Measurements from ENCODE around the gene PILRB.
"Not testable (repeated sequence)": the region's sequence is repeated elsewhere in the genome, so short reads cannot be mapped to it uniquely, and the experiment has no call there.

Gene PILRB

GRCh38 chr7:100370746-100371145 is 12.8 kb downstream of the PILRB start:
- Histone ChIP-seq H3K4me1 (ENCODE audit: control insufficient read depth, insufficient read depth, low read length) (peaks cover 7% of the 10 kb centered on the region), H3K4me2 (ENCODE audit: low read length) (no peak overlapping the region)

GRCh38 chr7:100371561-100372171 is 13.7 kb downstream of the PILRB start:
- no peaks in the 10 kb centered on the region for H3K9me3 ChIP-seq (replicated peaks; ENCODE audit: low read length)
- H3K4me3 ChIP-seq (ENCODE audit: low read length), result no peak overlapping the region
- H3K27me3 ChIP-seq (ENCODE audit: control insufficient read depth, insufficient read depth, low read length), result no peaks in the 10 kb centered on the region
- peaks cover 7% of the 10 kb centered on the region for H3K4me1 ChIP-seq (ENCODE audit: control insufficient read depth, insufficient read depth, low read length)
- no peaks in the 10 kb centered on the region for H3K36me3 ChIP-seq (ENCODE audit: insufficient read depth, low read length)
- H3K4me2 ChIP-seq (ENCODE audit: low read length), result no peak overlapping the region
- no peak overlapping the region for H3K9ac ChIP-seq (ENCODE audit: low read depth, low read length)

More at GRCh38 chr7:100370746-100371145, 12.8 kb downstream of the PILRB start:
- H3K4me3 ChIP-seq (ENCODE audit: low read length), result no peak overlapping the region
- H3K9me3 ChIP-seq (replicated peaks; ENCODE audit: low read length), result no peaks in the 10 kb centered on the region
- no peaks in the 10 kb centered on the region for H3K27me3 ChIP-seq (ENCODE audit: control insufficient read depth, insufficient read depth, low read length)
- no peak overlapping the region for H3K9ac ChIP-seq (ENCODE audit: low read depth, low read length)
- H3K36me3 ChIP-seq (ENCODE audit: insufficient read depth, low read length), result no peaks in the 10 kb centered on the region

GRCh38 chr7:100372256-100372655 is 14.3 kb downstream of the PILRB start:
- Histone ChIP-seq H3K9me3 (replicated peaks; ENCODE audit: low read length) (no peaks in the 10 kb centered on the region), H3K4me1 (ENCODE audit: control insufficient read depth, insufficient read depth, low read length) (peaks cover 7% of the 10 kb centered on the region), H3K9ac (ENCODE audit: low read depth, low read length) (no peak overlapping the region), H3K36me3 (ENCODE audit: insufficient read depth, low read length) (no peaks in the 10 kb centered on the region), H3K27me3 (ENCODE audit: control insufficient read depth, insufficient read depth, low read length) (no peaks in the 10 kb centered on the region), H3K4me2 (ENCODE audit: low read length) (no peak overlapping the region), H3K4me3 (ENCODE audit: low read length) (no peak overlapping the region)

GRCh38 chr7:100372694-100373093 is 14.8 kb downstream of the PILRB start:
- Histone ChIP-seq H3K4me2 (ENCODE audit: low read length) (no peak overlapping the region), H3K27me3 (ENCODE audit: control insufficient read depth, insufficient read depth, low read length) (no peaks in the 10 kb centered on the region), H3K4me3 (ENCODE audit: low read length) (no peak overlapping the region), H3K9ac (ENCODE audit: low read depth, low read length) (no peak overlapping the region), H3K4me1 (ENCODE audit: control insufficient read depth, insufficient read depth, low read length) (peaks cover 7% of the 10 kb centered on the region), H3K36me3 (ENCODE audit: insufficient read depth, low read length) (no peaks in the 10 kb centered on the region), H3K9me3 (replicated peaks; ENCODE audit: low read length) (no peaks in the 10 kb centered on the region)

GRCh38 chr7:100373261-100373831 is 15.4 kb downstream of the PILRB start, which contains the start of gene PILRA:
TSS of gene PILRA (plus strand) at chr7:100373487. CDS start at chr7:100373657, 170 bp downstream.
- H3K27me3 ChIP-seq (ENCODE audit: control insufficient read depth, insufficient read depth, low read length), result no peaks in the 10 kb centered on the region
- no peaks in the 10 kb centered on the region for H3K36me3 ChIP-seq (ENCODE audit: insufficient read depth, low read length)
- peaks cover 7% of the 10 kb centered on the region for H3K4me1 ChIP-seq (ENCODE audit: control insufficient read depth, insufficient read depth, low read length)
- no peaks in the 10 kb centered on the region for H3K9me3 ChIP-seq (replicated peaks; ENCODE audit: low read length)
- H3K4me3 ChIP-seq (ENCODE audit: low read length), result no peak within 1 kb of the TSS
- no peak within 1 kb of the TSS for H3K9ac ChIP-seq (ENCODE audit: low read depth, low read length)
- H3K4me2 ChIP-seq (ENCODE audit: low read length), result no peak within 1 kb of the TSS

- not testable (repeated sequence) for H3K4me2 ChIP-seq (ENCODE audit: low read length); H3K9me3 ChIP-seq (replicated peaks; ENCODE audit: low read length); H3K4me3 ChIP-seq (ENCODE audit: low read length); H3K27me3 ChIP-seq (ENCODE audit: control insufficient read depth, insufficient read depth, low read length); H3K9ac ChIP-seq (ENCODE audit: low read depth, low read length); H3K36me3 ChIP-seq (ENCODE audit: insufficient read depth, low read length); H3K4me1 ChIP-seq (ENCODE audit: control insufficient read depth, insufficient read depth, low read length)
Observed at GRCh38 chr7:100373870-100374598, 16.1 kb downstream of the PILRB start.

GRCh38 chr7:100374601-100375000 is 16.7 kb downstream of the PILRB start:
- H3K36me3 ChIP-seq (ENCODE audit: insufficient read depth, low read length), result no peaks in the 10 kb centered on the region
- H3K4me3 ChIP-seq (ENCODE audit: low read length), result no peak overlapping the region
- H3K9me3 ChIP-seq (replicated peaks; ENCODE audit: low read length), result no peaks in the 10 kb centered on the region
- H3K4me1 ChIP-seq (ENCODE audit: control insufficient read depth, insufficient read depth, low read length), result peaks cover 7% of the 10 kb centered on the region
- no peaks in the 10 kb centered on the region for H3K27me3 ChIP-seq (ENCODE audit: control insufficient read depth, insufficient read depth, low read length)
- no peak overlapping the region for H3K4me2 ChIP-seq (ENCODE audit: low read length)
- no peak overlapping the region for H3K9ac ChIP-seq (ENCODE audit: low read depth, low read length)

GRCh38 chr7:100376066-100376465 is 18.1 kb downstream of the PILRB start:
- no peak overlapping the region for H3K4me3 ChIP-seq (ENCODE audit: low read length)
- H3K9me3 ChIP-seq (replicated peaks; ENCODE audit: low read length), result no peaks in the 10 kb centered on the region
- no peaks in the 10 kb centered on the region for H3K36me3 ChIP-seq (ENCODE audit: insufficient read depth, low read length)
- no peaks in the 10 kb centered on the region for H3K27me3 ChIP-seq (ENCODE audit: control insufficient read depth, insufficient read depth, low read length)
- H3K4me2 ChIP-seq (ENCODE audit: low read length), result no peak overlapping the region
- no peak overlapping the region for H3K9ac ChIP-seq (ENCODE audit: low read depth, low read length)
- H3K4me1 ChIP-seq (ENCODE audit: control insufficient read depth, insufficient read depth, low read length), result peaks cover 7% of the 10 kb centered on the region

GRCh38 chr7:100378114-100378755 is 20.3 kb downstream of the PILRB start:
- H3K4me1 ChIP-seq (ENCODE audit: control insufficient read depth, insufficient read depth, low read length), result no peaks in the 10 kb centered on the region
- H3K9me3 ChIP-seq (replicated peaks; ENCODE audit: low read length), result no peaks in the 10 kb centered on the region
- no peaks in the 10 kb centered on the region for H3K36me3 ChIP-seq (ENCODE audit: insufficient read depth, low read length)
- no peak overlapping the region for H3K4me2 ChIP-seq (ENCODE audit: low read length)
- H3K4me3 ChIP-seq (ENCODE audit: low read length), result no peak overlapping the region
- peaks cover 5% of the 10 kb centered on the region for H3K27me3 ChIP-seq (ENCODE audit: control insufficient read depth, insufficient read depth, low read length)
- no peak overlapping the region for H3K9ac ChIP-seq (ENCODE audit: low read depth, low read length)

GRCh38 chr7:100380196-100380595 is 22.3 kb downstream of the PILRB start:
- no peak overlapping the region for H3K4me3 ChIP-seq (ENCODE audit: low read length)
- H3K4me2 ChIP-seq (ENCODE audit: low read length), result no peak overlapping the region
- H3K27me3 ChIP-seq (ENCODE audit: control insufficient read depth, insufficient read depth, low read length), result peaks cover 13% of the 10 kb centered on the region
- H3K9me3 ChIP-seq (replicated peaks; ENCODE audit: low read length), result no peaks in the 10 kb centered on the region
- no peaks in the 10 kb centered on the region for H3K36me3 ChIP-seq (ENCODE audit: insufficient read depth, low read length)
- no peak overlapping the region for H3K9ac ChIP-seq (ENCODE audit: low read depth, low read length)
- H3K4me1 ChIP-seq (ENCODE audit: control insufficient read depth, insufficient read depth, low read length), result no peaks in the 10 kb centered on the region

GRCh38 chr7:100381531-100382233 is 23.8 kb downstream of the PILRB start:
- H3K4me1 ChIP-seq (ENCODE audit: control insufficient read depth, insufficient read depth, low read length); H3K9ac ChIP-seq (ENCODE audit: low read depth, low read length); H3K36me3 ChIP-seq (ENCODE audit: insufficient read depth, low read length); H3K4me3 ChIP-seq (ENCODE audit: low read length); H3K4me2 ChIP-seq (ENCODE audit: low read length); H3K9me3 ChIP-seq (replicated peaks; ENCODE audit: low read length): not testable (repeated sequence)
- peaks cover 18% of the 10 kb centered on the region for H3K27me3 ChIP-seq (ENCODE audit: control insufficient read depth, insufficient read depth, low read length)
